ENCODE data around the gene USP12. TPM values are rescaled to one million over a fixed set of nuclear protein-coding genes. Genes with fewer than 3 reads are reported as not detected.

USP12 gene
- total RNA-seq, 2 experiments from 2014 or later: 35.7 to 40.1 TPM

DNA sequence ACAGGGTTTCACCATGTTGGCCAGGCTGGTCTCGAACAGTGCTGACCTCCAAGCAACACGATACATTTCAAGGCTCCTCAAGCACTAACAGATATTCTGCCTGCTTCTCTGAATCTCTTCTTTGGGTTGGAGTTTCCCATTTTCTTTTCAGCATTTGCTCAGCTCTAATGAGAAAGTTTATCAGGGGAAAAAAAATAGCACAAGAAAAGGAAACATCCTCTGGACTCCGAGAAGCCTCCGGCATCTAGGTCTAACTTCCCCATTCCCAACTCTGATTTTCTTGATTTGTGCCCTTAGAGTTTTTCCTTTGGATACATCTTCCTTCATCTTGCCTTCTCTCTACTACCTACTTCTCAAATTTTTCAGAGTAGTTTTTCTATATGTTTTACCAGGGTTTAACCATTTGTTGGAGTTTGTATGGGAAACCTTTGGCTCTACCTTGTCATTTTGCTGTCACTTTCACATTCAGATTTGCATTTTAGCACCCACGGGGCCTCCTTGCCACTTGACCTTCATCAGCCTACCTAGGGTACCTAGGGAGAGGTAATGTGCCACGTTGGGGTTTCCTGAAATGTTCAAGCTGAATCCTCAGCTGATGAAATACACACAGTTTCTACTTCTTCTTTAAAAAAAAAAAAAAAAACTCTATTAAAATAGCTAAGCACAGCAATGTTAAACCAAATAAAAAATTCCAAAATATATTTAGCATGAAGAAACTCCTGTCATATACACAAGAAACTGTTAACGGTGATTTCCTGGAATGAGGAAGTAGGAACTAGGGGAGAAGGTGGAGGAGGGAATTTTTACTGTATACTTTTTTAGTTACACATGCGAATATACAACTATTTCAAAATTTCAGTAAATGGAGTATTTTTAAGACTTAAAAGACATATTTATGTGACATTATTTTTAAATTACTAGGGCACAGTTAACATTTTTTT, 5.1 kb upstream of the USP12 start:
- Mint-ChIP-seq H3K27ac (peak overlapping the region; percentile 34), H3K9me3 (no peaks in the 10 kb centered on the region), H3K4me1 (ENCODE audit: low read depth) (peaks cover 25% of the 10 kb centered on the region), H3K36me3 (ENCODE audit: low read depth) (no peaks in the 10 kb centered on the region), H3K4me3 (no peak overlapping the region), H3K27me3 (no peaks in the 10 kb centered on the region)
- ChIA-PET POLR2A (no interaction called here), CTCF (no interaction called here)
- TF ChIP-seq, protein P1, sequence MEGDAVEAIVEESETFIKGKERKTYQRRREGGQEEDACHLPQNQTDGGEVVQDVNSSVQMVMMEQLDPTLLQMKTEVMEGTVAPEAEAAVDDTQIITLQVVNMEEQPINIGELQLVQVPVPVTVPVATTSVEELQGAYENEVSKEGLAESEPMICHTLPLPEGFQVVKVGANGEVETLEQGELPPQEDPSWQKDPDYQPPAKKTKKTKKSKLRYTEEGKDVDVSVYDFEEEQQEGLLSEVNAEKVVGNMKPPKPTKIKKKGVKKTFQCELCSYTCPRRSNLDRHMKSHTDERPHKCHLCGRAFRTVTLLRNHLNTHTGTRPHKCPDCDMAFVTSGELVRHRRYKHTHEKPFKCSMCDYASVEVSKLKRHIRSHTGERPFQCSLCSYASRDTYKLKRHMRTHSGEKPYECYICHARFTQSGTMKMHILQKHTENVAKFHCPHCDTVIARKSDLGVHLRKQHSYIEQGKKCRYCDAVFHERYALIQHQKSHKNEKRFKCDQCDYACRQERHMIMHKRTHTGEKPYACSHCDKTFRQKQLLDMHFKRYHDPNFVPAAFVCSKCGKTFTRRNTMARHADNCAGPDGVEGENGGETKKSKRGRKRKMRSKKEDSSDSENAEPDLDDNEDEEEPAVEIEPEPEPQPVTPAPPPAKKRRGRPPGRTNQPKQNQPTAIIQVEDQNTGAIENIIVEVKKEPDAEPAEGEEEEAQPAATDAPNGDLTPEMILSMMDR (IDR thresholded peaks at IDR 0.05): no peak
- intact Hi-C loops (cut with micrococcal nuclease): no loop called here
- no peak for ATAC-seq
- DNase-seq: no peak

DNA sequence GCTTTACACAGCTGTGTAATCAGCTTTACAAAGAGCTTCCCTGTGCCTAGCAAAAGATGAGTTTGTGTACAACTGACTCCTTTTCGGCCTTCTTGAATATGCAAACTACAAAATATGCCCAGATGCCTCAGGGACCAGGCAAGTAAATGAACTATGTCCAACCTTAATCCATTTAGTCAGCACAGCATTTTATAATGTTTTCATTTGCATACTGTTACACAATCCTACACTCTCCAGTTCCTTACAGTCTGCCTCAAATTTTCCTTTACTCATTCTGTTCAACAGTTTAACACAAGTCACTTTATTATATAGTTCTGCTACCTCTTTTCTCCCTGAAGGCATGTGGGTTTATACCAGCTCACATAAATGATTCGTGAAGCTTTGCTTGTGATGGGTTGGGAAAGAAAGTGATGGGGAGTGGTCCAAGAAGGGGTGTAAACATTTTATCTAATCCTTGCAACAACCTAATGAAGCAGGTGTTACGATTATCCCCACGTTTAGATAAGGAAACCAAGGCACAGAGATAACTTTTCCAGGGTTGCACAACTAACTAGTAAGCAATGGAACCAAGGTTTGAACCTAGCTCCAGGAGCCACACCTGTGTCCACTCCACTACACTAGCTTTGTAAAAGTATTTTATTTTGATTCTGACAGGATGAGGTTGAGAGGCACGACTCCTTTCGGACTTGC, 3.3 kb upstream of the USP12 start:
- Mint-ChIP-seq H3K36me3 (ENCODE audit: low read depth) (peaks cover 3% of the 10 kb centered on the region), H3K4me3 (no peak overlapping the region), H3K27ac (no peak overlapping the region), H3K27me3 (no peaks in the 10 kb centered on the region), H3K4me1 (ENCODE audit: low read depth) (peaks cover 29% of the 10 kb centered on the region), H3K9me3 (no peaks in the 10 kb centered on the region)
- no peak for DNase-seq
- ATAC-seq: no peak
- intact Hi-C loops (cut with micrococcal nuclease): no loop called here
- CTCF ChIA-PET: interaction anchor here (0.6 to 1.0 kb wide), 4 partner anchors 9 to 187 kb away, joined by 3 to 5 read pairs (median 3); no protein-coding TSS in a partner anchor
- POLR2A ChIA-PET: interaction anchor here (1.1 kb wide), 1 partner anchor 76 kb away, joined by 3 read pairs; the partner anchor contains the start of gene RPL21
- TF ChIP-seq, protein P1 (IDR thresholded peaks at IDR 0.05): no peak

DNA sequence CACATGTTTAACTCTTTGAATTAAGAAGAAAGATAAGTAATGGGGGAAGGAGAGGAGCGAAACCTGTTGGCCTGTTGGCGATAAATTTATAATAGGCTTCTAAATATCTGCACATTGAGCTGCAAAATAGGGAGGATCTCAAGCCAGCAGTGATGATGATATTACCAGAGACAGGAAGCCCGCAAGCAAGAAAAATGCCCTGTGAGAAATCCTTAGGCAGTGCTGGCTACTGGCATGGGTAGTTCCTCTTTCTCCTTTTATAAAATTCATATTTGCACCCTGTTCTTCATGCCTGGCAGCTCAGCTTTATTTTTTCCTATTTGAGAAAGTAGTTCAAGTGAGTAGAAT, 858 bp upstream of the USP12 start:
- POLR2A ChIA-PET: interaction anchor here (0.6 to 1.3 kb wide), 3 partner anchors 19 to 78 kb away, joined by 3 to 6 read pairs (median 4); no protein-coding TSS in a partner anchor

DNA sequence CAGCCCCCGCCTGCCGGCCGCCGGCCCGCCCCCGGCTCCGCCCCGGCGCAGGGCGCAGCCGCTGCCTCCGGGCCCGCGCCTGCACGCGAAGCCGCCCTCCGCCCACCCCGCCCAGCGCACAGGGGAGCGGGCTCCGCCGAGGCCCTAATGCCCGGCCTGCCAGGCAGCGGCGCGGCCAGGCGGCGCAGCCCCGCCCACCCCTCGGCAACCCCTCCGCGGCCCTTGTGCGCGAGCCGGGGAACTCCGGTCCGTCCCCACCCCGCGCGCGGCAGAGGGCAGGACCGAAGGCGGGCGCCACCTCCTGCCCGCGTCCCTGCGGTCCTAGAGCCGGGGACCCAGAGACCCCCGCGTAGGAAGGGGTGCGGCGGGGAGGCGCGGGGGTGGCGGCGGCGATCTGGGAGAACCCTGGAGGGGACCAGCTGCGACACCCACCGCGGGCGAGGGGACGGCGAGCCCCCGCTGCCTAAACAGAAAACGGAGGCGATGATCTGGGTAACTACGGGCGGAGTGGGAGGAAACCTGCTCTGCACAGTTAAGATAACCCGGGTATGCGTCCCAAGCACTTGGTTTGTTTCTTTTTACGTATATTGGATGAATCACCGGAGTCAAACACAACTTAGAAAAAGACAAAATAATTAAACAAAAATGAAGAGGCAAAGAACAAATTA, 350 bp upstream of the USP12 start:
- Mint-ChIP-seq H3K4me1 (ENCODE audit: low read depth) (peaks cover 54% of the 10 kb centered on the region), H3K36me3 (ENCODE audit: low read depth) (peaks cover 5% of the 10 kb centered on the region), H3K4me3 (peak overlapping the region; percentile 70), H3K9me3 (no peaks in the 10 kb centered on the region), H3K27me3 (no peaks in the 10 kb centered on the region), H3K27ac (peak overlapping the region; percentile 83)
- CTCF ChIA-PET: interaction anchor here (0.8 kb wide), 1 partner anchor 100 kb away, joined by 4 read pairs; no protein-coding TSS in a partner anchor
- DNase-seq (peak; percentile 88), ATAC-seq (peak; percentile 84)
- TF ChIP-seq, protein P1 (IDR thresholded peaks at IDR 0.05): no peak
- intact Hi-C loops (cut with micrococcal nuclease): loop anchor here (2.0 kb wide), 2 partner anchors 41 to 79 kb away; partner anchors contain the start of gene RPL21
- POLR2A ChIA-PET: interaction anchor here (0.6 to 1.3 kb wide), 3 partner anchors 19 to 79 kb away, joined by 3 to 6 read pairs (median 4); no protein-coding TSS in a partner anchor

More for the DNA sequence above, 858 bp upstream of the USP12 start:
- Mint-ChIP-seq H3K27me3 (no peaks in the 10 kb centered on the region), H3K36me3 (ENCODE audit: low read depth) (peaks cover 5% of the 10 kb centered on the region), H3K27ac (peak overlapping the region; percentile 83), H3K4me3 (peak overlapping the region; percentile 70), H3K9me3 (no peaks in the 10 kb centered on the region), H3K4me1 (ENCODE audit: low read depth) (peaks cover 51% of the 10 kb centered on the region)
- intact Hi-C loops (cut with micrococcal nuclease): loop anchor here (2.0 kb wide), 1 partner anchor 78 kb away; the partner anchor contains the start of gene RPL21
- TF ChIP-seq, protein P1 (IDR thresholded peaks at IDR 0.05): no peak
- CTCF ChIA-PET: interaction anchor here (0.8 kb wide), 2 partner anchors 99 to 190 kb away, joined by 4 read pairs; no protein-coding TSS in a partner anchor
- ATAC-seq: no peak
- no peak for DNase-seq
